SK-MEL-5 (cell line): ENCODE results near the gene TAF10. TPM values are rescaled to one million over a fixed set of nuclear protein-coding genes. Genes with fewer than 3 reads are reported as not detected.
A peak's percentile ranks its signal among the peaks of the same experiment; 100 is the strongest.

ENCODE experiments used
- DNase-seq: peaks from one replicate; pipeline ENCODE4 v3.0.0-alpha.2; 2016; ENCODE audit warnings: low read depth, low spot score
- in situ Hi-C: cut with HindIII; loops from 2 replicates; pipeline ENCODE4 v1.10.0; 2016; ENCODE audit warnings: low sequenced_read_pairs, high pct_unique_total_duplicates, low pct_unique_long_range_greater_than_20kb
- polyA plus RNA-seq, 2 experiments: library from polyadenylated mRNA; depleted of rRNA; stranded (reverse); fragments of >200 nt; gene quantifications; 2 replicates each; pipeline ENCODE4 v1.2.3, GENCODE V29; 2015
- total RNA-seq: library from RNA; depleted of rRNA; stranded (reverse); fragments of >200 nt; shearing (Covaris generic); gene quantifications from 2 replicates; pipeline ENCODE4 v1.2.3, GENCODE V29; 2014; rRNA removed

Gene TAF10
- 122 and 129 TPM in 2 replicates for total RNA-seq
- 89.1 and 132 TPM in 2 replicates for polyA plus RNA-seq (2015; cell fraction: cytosol; rRNA removed)
- polyA plus RNA-seq (2015; cell fraction: nucleus; rRNA removed), result 113 and 137 TPM in 2 replicates

GRCh38 chr11:6612213-6613041, at the start of gene TAF10:
TSS of gene TAF10 (minus strand) at chr11:6612216. CDS start at chr11:6612189, 27 bp downstream.
- peak; percentile 93 for DNase-seq
- in situ Hi-C loops, result no loop called here

DNA sequence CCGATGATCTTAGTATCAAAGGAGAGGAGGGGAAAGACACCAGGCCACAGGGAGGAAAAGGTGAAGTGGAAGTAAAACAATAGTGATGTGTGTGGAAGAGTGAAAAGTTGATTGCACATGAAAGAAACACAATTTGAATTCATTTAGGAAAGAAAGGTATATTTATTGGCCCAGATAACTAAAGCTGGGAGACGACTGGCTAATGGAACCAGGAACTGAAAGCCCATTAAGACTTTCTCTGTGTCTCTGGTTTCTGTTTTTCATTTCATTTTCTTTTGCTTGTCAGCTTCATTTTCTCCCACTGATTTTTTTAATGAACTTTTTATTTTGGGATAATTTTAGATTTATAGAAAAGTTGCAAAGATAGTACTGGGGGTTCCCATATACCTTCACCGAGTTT, 48.7 kb upstream of the TAF10 start:
- no peak for DNase-seq
- in situ Hi-C loops, result no loop called here

DNA sequence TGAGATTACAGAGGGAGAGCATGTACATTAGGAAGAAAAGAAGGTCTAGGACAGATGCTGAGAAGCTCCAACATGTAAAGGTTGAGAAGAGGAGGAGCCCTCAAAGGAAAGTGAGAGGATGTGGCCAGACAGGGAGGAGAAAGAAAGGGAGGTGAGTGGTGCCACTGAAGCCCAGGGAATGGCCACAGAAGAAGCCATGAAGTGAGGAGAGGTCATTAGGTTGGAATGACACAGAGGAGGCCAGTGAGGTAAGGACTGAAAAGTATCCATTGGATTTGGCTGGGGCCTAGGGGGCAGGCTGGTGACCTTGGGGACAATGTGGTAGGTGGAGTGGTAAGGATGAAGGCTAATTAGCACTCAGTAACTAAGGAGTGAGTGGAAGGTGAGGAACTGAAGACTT, 46.6 kb upstream of the TAF10 start:
- in situ Hi-C loops, result no loop called here
- DNase-seq, result no peak

GRCh38 chr11:6657346-6657745, 45.3 kb upstream of the TAF10 start:
- in situ Hi-C loops, result no loop called here
- DNase-seq, result no peak

DNA sequence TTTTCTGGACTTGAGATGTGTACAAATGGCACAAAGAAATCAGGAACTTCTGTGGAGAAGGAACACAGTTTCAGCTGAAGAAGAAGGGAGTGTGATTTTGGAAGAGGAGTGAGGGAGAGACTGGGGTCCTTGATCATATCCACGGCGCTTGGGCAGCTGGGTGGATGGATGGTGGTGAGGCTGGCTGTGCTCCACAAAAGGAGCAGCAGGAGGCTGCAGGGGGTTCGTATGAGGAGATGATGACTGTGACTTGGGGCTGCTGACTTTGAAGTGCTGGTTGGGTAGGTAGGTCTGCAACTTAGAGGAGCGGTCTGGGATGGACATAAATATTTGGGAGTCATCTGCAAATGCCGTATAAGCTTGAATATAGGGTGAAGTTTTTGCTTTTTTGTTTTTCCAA, 44.9 kb upstream of the TAF10 start:
- no peak for DNase-seq
- in situ Hi-C loops, result no loop called here

DNA sequence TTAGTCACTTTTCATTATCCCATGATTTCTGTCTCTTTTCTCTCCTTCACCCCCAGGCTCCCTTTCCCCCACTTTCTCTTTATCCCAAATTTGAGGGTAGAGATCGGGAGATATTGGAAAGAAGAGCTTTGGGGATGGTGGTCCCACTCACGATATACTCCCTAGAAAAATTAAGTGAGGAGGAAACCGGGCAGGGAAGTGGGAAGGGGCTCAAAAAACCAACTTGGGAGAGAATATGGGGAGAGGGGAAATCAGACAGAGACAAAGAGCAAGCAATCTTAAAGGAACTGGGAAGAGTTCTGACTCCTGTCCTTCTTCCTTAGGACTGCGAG, 44.5 kb upstream of the TAF10 start:
- no peak for DNase-seq
- in situ Hi-C loops, result no loop called here

DNA sequence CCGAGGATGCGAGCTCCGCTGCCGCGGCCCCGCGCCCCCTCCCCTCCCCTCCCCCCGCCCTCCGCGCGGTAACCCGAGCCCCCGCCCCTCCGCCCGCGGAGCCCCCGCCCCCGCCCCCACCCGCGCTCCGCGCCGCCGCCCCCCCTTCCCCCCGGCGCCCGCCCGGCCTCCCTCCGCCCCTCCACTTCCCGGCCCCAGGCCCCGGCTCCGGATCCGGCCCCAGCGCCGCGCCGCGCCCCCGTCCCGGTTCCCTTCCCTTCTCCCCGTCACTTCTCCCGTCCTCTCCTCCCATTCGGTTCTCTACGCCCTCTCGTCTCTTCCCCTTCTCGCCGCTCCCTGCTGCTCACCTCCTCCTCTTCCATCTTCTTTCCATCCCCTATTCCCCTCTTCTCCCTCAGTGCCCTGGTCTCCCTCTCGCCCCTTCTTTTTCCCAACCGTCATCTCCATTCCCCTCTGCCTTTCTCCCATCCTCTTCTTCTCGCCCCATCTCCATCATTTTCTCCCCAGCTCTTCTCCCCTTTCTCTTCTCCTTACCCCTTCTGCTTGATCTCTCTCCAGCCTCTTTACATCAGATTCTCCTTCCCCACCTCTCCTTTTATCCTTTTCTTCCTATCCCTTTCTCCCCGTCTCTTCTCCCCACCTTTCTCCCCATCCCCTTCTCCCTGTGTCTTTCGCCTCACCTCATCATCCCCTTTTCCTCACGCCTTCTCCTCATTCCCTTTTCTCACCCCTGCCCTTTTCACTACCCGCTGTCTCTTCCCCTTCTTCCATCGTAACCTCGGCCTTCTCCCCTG, 44.0 kb upstream of the TAF10 start, which contains the start of gene DCHS1:
DCHS1 (minus strand) TSS at position 20 of the 794 bp plus-strand sequence. CDS start 14,196 bp downstream, outside the sequence.
- in situ Hi-C loops, result no loop called here
- DNase-seq, result no peak

- DNase-seq, result no peak
These were observed 43.2 kb upstream of the TAF10 start for GRCh38 chr11:6655020-6655789.

GRCh38 chr11:6654281-6655019, 42.4 kb upstream of the TAF10 start:
- in situ Hi-C loops, result no loop called here
- DNase-seq, result no peak

More at GRCh38 chr11:6655020-6655789, 43.2 kb upstream of the TAF10 start:
- in situ Hi-C loops, result no loop called here

DNA sequence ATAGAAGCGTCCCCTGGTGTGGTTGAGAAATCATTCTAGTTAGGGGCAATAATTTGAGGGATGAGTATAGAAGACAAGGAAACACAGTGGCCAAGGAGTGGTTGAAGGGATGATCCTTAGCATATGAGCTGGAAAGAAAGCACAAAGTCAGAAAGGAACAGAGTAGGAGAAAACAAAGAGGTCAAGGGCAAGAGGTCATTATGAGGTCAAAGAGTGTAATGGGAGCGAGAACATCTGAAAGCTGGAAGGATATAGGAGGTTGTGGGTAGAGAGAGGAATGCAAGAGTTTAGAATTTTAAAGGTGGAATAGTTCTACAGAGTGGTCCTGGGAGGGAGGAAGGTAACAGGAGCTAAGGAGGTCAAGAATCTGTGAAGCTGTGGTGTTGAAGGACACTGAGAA, 41.6 kb upstream of the TAF10 start:
- in situ Hi-C loops, result no loop called here
- no peak for DNase-seq

DNA sequence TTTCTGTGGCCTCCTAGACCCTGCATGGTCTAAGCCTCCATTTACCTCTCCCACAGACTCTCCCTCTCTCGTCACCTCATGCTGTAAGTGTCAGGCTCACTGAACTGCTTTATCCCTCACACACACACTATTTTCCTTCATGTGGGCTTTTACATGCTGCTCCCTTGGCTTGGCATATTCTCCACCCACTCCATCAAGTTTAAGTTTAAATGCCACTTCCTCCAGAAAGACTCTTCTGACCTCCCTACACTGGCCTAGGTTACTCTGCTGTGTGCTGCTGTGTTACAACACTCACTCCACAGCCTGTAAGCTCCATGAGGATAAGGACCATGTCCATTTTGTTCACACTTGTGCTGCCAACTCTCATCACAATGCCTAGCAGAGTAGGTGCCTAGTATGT, 41.1 kb upstream of the TAF10 start:
- in situ Hi-C loops, result no loop called here
- no peak for DNase-seq

DNA sequence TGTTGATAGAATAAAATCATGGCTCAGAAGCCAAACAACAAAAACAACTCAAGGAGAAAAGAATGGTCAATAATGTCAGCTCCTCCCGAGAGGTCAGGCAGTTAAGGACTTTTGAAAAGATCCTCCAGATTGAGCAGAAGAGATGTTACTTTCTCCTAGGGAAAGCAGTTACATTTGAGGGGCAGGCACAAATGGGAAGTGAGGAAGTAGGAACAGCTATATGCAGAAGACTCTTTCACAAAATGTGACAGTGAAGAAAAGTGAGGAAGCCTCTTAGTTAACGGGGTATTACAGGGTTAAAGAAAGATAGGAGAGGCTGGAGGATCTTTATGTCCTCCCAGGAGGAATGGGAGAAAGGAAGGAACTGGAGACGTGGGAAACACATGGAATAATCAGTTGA, 40.2 kb upstream of the TAF10 start:
- in situ Hi-C loops, result no loop called here
- no peak for DNase-seq

- in situ Hi-C loops, result no loop called here
- DNase-seq, result no peak
These were observed 39.0 kb upstream of the TAF10 start for GRCh38 chr11:6650980-6651379.

DNA sequence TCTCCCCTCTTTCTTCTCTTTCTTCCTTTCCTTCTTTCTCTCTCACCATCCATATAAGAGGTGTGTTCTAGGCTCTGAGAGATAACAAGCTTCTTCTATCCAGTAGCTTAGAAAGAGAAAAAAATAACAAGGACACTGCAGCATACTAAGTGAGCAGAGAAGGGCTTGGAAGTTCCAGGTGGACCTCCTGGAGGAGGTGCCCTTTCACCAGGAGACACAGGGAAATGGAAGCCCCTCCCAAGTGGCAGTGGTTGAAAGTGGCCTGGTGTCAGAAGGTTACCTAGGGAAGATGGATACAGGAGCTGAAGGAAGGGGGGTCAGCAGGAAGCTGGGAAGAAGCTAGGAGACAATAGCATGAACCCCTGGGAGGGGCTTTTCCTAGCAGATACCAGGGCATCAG, 38.1 kb upstream of the TAF10 start:
- in situ Hi-C loops, result no loop called here
- DNase-seq, result no peak

- no peak for DNase-seq
These were observed 36.5 kb upstream of the TAF10 start for GRCh38 chr11:6648501-6648900.

GRCh38 chr11:6647836-6648235, 35.8 kb upstream of the TAF10 start:
- in situ Hi-C loops, result no loop called here
- no peak for DNase-seq

More at GRCh38 chr11:6648501-6648900, 36.5 kb upstream of the TAF10 start:
- in situ Hi-C loops, result no loop called here

DNA sequence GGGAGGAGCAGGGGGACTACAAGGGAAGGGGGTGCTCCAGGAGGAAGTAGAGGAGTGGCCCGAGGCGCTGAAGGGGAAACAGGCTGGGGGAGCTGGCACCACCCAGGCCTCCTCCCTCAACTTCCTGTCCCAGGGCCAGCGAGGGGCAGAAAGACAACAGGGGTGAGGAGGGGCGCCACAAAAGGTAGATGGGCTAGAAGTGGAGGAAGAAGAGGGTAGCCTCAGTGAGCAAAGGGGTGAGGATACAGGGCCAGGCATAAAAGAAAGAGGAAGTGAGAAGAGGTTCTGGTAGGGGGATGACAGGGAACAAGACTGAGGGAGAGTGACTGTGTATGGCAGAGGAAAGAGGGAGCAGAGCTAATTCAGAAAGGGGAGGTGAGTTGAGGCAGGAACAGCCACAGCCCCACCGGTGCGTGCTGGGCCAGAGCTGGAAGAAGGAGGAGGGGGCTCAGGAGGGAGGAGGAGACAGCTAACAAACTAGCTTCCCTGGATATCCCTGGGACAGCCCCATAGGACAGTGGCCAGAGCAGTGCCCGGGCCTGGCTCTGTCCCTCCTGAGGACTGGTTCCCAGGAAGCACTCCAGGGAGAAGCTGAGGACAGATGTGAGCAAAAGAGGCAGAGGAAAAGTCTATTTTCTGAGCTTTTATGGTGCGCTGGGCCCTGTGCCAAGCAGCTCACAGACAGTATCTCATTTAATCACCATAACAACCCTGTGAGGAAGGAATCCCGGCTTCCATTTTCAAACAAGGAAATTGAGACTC, 35.1 kb upstream of the TAF10 start:
- in situ Hi-C loops, result no loop called here
- no peak for DNase-seq
